Measurements from ENCODE around the gene PARVB.
"Not testable (repeated sequence)": the region's sequence is repeated elsewhere in the genome, so short reads cannot be mapped to it uniquely, and the experiment has no call there.

PARVB gene

DNA sequence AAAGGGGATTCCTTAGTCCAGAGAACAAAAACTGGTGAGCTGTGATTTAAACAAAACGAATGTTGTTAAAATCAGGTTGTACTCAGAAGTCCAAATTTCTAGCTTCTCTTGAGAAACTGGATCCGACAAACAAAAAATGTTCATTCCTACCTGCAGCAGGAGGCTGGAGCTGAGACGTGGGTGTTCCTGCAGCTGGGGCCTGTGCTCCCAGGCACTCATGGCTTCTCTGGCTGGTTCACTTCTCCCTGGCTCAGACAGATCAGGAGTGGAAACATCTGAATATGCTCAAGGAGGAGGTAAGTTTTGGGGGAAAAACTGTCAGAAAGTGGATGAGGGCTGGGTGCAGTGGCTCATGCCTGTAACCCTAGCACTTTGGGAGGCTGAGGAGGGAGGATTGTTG is 24.7 kb upstream of the PARVB start:
- no peak for DNase-seq

DNA sequence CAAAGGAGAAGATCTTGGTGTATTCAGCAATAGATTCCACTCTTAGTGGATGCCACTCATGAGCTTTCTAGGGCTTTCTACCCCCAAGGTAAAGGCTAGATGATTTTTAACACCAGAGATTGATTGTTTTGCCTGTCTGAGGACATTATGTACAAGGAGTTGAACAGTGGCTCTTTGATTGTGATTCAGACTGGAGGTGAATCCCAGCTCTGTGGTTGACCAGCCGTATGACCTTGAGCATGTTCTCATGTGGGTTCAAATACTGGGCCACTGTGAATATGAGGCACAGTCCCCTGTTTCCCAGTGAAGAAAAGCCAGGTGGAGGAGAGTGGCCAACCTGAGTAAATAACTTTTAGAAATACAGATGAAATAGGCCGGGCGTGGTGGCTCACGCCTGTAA is 24.0 kb upstream of the PARVB start:
- DNase-seq = no peak

DNA sequence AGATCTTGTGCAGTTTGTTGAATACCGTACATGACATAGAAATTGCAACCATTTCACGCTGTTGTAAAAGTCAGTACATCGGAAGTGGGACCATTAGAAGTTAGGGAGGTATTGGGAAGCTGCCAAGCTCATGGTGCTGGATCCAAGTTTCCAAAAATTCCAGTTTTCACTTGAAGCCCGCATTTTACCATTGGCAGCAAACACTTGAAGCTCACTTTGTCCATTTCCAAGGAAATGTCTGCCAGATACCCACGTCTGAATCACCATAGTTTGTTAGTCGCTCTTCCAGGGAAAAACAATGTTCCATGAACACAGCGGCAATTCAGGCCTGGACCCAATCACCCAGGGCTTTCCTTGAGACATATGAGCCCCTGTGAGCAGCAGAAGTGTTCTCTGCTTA is 22.6 kb upstream of the PARVB start:
- no peak for DNase-seq

DNA sequence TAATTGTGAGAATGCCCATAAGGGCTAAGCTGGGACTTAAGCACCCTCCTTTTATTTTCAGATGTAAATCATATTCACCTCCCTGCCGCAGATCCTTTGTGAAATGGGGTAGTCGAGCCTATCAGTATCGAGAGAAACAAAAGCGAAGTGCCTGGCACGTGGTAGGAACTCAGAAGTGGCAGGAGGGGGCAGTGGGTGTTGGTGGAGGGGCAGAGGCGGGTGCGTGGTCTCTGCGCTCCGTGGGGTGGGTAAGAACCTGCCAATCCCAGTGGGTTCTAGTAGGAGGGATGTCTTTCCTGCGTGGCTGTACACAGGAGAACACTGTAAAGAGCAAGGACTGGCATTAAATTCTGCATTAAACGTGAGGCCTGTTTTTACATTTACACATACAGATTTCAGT is 21.8 kb upstream of the PARVB start:
- no peak for DNase-seq

DNA sequence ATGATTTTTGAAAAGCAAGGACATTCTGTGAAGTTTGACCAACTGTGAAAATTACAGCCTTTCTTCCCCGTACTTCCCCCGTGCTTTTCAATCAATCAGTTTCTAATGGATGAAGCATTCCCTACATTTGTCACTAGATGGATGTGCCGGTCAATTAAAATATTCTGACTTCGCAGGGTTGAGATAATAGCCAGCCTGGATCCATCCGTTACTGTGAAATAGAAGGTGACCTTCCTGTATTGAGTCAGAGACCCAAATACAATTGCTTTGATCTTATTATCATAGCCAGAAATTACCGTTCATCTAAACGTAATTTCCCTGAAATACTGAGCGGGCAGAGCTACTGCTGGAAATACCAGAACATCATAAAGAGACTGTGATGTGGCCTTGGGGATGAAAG is 21.1 kb upstream of the PARVB start:
- DNase-seq = no peak

DNA sequence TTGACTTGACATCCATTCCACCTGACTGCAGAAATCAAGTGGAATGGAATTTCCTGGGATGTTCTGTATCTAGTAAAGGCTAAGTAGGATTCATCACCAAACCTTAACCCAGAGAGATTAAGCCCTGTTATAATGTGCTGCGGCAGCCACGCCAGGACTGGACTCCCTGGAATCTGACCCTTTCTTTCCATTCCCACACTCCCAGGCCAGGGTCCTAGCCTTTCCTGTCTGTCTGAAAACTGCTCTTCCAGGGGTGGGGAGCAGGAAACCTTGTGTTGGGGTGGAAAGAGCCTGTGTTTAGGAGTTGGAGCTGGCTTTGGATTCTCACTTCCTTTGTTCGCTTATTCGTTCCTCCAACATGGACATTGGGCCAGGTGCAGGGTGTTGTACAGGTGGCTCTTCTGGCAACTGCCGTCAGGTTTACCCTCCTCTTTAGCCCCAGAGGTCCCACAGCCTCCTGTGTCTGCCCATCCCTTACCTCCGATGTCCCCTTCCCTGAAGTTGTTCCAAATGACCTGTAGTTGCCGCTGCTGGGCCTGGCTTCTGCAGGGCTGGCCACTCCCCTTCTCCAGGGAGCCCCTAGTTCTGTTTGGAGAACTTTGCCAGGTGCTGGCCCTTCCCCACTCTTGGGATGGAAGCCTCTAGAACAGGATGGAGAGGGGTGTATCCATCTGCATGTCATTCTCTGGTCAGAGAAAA is 20.5 kb upstream of the PARVB start:
- no peak for DNase-seq

DNA sequence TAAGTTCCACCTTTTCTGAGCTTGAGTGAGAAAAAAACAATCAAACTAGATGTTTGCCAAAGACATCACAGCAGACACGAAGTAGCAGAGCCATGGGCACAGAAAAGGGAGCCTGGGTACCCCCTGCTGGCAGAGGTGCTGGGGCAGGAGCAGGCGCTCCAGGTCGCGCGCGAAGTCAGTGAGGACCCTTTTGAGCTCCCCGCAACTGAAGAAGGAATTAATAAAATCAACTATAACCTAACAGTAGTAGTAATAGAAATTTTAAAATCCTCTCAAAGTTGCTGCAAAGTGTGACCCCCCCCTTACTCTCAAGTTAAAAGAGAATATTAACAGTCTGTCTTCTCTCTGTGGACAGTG is 20.0 kb upstream of the PARVB start:
- DNase-seq = no peak

DNA sequence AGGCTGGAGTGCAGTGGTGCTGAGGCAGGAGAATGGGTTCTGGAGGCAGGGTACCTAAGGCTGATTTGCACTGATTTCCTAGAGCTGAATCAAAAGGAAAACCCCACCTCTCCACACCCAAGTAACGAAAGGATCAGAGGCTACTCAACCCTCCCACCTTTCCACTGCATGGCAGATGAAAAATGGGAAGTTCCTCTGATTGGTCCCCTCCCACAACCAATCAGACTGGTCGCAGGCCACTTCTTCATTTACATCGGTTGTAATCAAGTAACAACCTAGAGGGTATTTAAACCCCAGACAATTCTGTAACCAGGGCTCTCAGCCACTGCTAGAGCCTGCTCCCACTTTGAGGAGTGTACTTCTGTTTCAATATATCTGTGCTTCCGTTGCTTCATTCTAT is 18.6 kb upstream of the PARVB start:
- DNase-seq = no peak

DNA sequence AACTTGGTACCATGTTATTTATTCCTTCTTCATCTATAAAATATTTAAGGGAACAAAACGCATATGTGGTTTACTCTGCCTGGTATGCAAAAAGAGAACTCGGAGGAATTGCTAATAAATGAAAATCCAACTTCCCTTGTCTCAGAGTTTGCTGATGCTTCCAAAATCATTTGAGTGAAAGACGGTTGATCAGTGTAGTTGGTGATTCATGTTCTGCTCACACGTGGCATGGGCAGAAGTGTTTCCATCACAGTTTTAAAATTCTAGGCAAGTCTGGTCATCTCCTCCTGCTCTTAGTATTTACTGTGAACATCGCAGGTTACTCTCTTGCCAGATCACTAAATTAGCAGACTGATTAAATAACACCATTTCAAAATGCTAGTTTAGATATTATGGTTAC is 11.9 kb upstream of the PARVB start:
- DNase-seq = no peak

DNA sequence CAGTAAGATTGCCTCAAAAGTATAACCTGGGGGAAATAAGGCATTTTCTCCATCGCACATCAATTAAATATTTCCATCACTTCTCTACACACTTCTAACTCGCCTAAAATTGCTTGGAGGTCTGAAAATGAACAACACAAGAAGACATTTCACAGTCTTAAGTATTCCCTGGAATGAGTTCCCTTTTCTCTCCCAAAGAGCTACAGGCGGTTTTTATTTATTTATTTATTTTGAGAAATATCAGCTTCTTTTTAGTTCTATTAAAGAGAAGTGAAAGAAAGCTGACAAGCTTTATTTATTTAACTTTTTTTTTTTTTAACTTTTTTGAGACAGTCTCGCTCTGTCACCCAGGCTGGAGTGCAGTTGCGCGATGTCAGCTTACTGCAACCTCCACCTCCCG is 11.5 kb upstream of the PARVB start:
- no peak for DNase-seq

DNA sequence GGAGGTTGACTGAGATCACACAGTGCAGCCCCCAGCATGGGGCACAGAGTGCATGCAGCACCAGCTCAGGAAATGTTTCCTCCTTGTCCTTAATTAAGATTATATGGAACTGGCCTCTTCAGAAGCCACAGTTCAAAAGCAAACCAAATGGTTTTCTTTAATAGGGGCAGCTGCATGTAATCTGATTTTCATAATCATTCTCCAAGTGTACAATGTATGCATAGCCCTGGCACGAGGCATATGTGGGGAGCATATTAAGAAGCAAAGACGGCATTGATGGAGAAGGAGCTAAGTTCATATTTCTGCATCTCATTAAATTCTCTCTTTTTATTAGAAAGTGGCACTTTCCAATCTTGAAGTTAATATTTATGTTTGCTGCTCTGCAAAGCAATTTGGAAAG is 9.9 kb upstream of the PARVB start:
- DNase-seq = no peak

DNA sequence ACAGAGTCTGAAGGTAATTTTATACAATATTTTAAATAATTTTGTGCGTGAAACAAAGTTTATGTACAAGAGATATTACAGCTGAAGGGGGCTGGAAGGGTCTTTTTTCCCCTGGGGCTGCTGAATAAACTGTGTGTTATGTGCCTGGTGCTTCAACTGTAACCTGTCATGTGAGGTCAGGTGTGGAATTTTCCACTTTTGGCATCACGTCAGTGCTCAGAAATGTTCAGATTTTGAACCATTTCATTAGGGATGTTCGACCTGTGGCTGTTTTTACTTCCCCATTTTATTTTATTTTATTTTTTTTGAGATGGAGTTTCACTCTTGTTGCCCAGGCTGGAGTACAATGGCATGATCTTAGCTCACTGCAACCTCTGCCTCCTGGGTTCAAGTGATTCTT is 7.5 kb upstream of the PARVB start:
- DNase-seq = not testable (repeated sequence)

DNA sequence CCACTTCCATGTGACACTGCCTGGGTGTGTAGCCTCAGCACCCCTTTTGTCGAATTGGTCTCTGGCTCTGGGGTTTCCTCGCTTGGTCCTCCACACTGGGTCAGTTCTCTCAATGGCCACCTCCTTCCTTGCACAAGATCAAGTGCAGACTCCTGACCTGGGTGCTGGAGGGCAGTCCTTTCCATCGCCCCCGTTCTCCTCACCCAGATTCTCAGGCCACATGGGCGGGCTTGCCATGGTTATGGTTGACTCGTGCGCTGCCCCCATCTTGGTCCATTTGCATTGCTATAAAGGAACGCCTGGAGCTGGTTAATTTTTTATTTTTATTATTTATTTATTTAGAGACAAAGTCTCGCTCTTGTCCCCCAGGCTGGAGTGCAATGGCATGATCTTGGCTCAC is 5.5 kb upstream of the PARVB start:
- no peak for DNase-seq

DNA sequence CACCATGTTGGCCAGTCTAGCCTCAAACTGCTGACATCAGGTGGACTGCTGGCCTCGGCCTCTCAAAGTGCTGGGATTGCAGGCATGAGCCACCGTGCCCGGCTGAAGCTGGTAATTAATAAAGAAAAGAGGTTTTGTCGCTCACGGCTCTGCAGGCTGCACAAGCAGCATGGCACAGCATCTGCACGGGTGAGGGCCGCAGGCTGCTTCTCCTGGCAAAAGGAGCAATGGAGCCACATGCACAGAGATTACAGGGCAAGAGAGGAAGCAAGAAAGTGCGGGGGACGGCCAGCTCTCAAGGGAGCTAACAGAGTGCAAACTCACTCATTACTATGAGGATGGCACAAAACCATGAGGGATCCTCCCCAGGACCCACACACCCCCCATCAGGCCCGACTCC is 4.7 kb upstream of the PARVB start:
- DNase-seq = no peak

DNA sequence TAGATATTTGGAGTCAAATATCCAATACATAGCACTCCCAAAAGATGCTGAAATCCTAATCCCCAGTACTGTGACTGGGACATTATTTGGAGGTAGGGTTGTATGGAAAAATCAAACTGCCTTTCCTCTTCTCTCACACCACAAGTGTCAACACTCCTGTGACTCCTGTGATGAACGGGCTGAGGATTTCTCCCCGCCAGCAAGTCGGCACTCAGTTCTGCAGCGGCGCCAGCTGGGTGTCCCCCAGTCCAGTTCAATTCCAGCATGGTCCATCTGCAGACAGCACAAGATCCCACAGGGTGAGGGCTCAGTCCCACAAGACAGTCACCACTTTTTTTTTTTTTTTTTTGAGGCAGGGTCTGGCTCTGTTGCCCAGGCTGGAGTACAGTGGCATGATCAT is 4.3 kb upstream of the PARVB start:
- no peak for DNase-seq

DNA sequence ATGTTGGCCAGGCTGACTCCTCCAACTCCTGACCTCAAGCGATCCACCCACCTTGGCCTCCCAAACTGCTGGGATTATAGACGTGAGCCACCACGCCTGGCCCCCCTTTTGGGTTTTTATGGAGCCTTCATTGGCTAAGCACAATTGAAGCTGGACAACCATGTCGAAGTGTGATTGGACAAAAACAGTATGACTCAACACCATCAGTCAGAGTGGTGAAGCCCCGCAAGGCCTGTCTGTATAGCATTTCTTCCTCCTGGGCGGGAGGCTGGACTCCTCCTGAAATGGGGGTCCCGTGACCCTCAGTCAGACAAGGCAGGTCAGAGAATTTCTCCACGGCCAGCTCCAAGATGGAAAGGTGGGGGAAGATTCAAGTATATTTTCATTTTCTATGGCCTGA is 3.1 kb upstream of the PARVB start:
- no peak for DNase-seq

DNA sequence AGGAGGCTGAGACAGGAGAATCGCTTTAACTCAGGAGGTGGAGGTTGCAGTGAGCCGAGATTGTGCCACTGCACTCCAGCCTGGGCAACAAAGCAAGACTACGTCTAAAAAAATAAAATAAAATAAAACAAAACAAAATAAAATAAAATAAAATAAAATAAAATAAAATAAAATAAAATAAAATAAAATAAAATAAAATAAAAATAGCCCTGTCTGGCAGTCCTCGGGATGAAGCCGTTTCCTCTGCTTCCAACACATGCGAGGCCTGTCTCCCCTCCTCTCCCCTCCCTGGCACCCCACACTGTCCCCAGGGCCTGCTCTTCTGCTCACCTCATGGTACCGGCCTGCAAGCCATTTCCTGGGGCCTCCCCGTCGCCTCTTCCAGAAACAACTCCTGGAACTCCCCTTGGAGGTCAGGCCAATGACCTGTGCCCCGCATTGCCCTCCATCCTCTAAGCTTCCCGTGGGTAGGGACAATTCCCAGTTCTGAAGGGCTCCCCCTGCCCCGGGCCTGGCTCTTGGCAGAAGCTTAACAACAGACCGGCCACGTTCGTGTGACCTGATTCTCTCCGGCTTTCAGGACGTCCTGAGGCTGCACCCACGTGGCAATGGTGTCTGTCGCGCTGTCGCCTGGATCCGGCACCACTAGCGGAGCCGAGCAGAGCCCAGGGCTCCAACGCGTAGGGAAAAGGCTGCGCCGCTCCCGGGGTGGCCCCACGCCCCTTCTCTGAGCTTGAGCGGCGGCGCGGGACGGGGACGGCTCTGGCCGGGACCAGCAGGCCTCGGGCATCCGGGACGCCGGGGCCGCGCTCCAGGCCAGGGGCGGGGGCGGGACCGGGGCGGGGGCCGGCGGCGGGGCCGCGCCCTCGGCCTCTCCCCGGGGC is 456 bp upstream of the PARVB start:
- DNase-seq = no peak

DNA sequence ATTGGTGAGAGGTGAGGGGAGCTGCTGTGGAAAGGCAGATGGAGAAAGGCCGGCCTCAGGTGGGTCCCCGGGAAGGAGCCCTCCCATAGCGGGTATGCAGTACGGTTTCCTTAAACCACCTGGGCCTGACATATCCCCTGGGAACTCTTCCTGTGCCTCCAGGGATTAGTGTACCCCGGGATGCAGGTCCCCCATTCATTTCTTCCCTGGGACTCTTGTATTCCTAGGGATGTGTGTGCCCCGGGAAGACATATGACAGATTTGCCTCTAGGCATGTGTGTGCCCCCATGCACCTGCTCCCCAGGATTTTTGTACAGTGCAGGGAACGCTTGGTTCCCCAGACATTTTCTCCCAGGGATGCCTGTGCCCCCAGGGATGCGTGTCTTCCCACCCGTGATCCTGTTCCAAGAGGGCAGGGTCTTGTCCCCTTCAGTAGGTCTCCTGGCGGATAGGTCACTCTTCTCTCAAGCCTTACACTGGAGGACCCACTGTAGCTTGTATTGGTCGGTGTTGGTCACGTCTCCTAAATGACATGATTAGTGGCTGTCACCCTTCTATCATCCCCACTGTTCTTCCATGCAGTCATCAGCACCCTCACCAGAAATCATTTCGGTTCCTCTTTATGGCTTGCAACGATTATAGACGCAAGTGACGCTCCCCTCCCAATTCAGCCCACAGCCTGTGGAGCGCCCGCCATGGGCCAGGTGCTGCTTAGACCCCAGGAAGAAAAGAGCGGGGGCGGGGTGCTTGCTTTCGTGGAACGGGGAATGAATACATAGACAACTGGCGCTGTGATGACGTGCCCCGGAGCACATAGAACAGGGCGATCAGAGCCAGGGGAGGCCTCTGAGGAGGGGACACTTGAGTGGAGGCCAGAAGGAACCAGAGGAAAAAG is 1.3 kb downstream of the PARVB start:
- no peak for DNase-seq

DNA sequence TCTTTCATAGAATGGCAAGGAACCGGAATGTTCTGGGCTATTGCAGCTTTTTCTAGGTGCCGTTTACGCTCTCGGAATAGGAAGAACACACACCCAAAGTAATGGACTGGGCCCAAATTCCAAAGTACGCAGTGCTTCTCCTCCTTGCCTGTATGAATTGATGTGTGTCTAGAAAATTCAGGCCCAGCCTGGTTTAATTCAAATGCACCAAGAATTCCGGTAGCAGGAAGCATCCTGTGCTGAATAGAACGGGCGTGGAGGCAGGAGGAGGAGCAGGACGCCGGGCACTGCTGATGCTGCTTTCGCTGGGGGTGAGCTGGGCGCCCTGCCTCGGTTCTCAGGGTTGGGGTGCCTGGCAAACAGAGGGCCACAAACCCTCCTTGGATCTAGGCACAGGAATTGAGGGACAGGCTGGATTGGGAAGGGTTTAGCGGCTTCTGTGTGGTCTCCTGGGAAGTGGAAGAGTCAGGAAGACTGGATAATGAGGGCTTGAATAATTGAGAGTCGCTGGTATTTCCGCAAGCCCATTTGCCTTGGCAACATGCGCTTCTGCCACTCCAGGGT is 2.0 kb downstream of the PARVB start:
- DNase-seq = no peak

DNA sequence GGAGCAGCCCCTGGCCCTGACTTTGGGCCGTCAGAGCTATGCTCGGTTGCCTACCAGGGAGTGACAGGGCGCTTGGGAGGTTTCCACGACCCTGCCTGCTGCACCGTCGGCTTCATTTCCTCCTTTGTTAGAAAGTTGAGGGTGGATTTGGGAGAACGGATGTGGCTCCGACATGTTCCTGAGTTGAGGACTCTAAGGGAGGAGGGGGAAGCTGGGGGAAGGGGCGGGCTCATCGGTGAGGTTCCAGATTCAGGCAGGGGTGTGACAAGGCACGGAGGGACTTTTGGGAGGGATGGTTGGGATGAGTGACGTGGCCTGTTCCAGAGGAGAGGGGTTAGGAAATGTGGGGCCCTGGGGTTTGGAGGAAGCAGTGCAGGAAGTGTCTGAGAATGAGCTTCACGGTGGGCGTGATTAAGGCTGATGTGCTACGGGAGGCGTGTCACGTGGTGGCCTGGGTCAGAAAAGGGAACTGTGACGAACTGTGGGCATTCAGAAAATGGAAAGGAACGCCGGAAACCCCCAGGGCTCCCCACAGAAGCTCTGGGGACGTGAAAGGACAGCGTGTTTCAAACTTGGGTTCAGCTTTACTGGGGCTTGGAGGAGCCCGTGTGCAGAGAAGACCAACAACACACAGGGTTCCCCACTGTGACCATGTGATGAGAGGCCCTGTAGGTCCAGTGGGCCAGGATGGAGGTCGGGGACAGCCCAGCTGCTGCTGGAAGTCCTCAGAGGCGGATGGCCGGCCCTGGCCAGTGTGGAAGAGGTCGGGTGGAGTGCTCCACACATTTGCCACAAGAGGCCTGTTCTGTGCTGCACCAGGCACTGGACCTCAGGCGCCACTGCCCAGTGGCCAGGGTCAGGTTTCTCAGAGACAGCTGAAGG is 2.8 kb downstream of the PARVB start:
- DNase-seq = no peak

DNA sequence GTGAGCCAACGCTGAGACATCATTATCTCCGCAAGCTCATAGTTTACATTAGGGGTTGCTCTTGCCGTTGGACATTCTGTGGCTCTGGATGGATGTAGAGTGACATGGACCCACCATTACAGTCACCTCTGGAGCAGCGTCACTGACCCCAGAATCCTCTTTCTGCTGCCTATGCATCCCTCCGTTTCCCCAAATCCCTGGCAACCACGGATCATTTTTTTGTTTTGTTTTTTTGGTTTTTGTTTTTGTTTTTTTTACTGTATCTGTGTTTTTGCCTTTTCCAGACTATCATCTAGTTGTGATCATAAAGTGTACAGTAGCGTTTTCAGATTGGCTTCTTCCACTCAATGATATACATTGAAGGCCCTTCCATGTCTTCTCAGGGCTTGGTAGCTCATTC is 4.0 kb downstream of the PARVB start:
- no peak for DNase-seq

DNA sequence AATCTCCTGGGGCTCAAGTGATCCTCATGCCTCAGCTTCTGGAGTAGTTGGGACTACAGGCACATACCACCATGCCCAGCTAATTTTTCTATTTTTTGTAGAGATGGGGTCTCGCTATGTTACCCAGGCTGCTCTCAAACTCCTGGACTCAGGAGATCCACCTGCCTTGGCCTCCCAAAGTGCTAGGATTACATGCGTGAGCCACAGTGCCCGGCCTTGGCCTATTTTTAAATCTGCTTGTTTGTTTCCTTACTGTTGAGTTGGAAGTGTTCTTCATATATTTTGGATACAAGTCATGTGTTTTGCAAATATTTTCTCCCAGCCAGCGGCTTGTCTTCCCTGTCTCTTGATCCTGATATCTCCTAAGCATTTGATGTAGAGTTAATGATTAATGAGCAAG is 5.0 kb downstream of the PARVB start:
- no peak for DNase-seq

All from NCI-H1436 (cell line).